Measurements from ENCODE around the gene IRF5. TPM values are rescaled to one million over a fixed set of nuclear protein-coding genes. Genes with fewer than 3 reads are reported as not detected.

Gene IRF5
- total RNA-seq, 1 donor from 2014 or later, result 3.9 TPM

DNA sequence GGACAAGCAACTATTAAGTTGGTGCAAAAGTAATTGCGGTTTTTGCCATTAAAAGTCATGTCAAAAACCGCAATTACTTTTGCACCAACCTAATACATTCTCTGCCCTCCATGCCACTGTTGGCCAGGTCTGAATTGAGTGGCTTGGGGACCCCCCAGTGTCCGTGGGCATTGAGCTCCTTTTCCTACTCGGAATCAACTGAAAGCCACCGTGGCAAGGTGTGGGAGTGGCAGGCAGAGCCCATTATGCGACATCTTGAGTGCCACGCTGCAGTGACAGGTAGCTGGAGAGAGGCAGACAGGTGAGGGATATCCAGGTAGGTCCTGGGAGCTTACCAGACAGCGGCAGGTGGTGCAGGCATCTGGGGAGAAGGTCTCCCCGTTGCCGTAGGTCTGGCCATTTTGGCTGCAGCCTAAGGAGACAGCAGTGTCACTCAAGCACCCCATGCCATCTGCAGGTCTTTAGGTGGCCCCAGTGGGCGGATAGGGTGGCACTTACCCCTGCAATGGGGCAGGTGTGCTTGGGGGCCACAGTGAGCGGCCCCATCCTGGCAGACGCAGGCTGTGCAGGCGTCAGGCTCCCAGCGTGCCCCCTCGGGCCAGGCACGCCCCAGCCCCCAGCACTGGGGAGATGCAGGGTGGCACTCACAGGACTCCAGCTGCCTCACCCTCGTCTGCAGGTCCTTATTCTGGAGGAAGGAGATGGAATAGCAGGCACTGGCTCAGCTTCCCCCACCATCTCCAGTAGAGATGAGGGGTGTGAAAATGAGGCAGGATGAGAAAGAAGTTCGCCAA is 30.8 kb upstream of the IRF5 start:
- Mint-ChIP-seq H3K4me3 (ENCODE audit: unreplicated experiment) (no peak overlapping the region), H3K27ac (ENCODE audit: unreplicated experiment) (no peak overlapping the region)
- DNase-seq (ENCODE audit: low spot score), result no peak

DNA sequence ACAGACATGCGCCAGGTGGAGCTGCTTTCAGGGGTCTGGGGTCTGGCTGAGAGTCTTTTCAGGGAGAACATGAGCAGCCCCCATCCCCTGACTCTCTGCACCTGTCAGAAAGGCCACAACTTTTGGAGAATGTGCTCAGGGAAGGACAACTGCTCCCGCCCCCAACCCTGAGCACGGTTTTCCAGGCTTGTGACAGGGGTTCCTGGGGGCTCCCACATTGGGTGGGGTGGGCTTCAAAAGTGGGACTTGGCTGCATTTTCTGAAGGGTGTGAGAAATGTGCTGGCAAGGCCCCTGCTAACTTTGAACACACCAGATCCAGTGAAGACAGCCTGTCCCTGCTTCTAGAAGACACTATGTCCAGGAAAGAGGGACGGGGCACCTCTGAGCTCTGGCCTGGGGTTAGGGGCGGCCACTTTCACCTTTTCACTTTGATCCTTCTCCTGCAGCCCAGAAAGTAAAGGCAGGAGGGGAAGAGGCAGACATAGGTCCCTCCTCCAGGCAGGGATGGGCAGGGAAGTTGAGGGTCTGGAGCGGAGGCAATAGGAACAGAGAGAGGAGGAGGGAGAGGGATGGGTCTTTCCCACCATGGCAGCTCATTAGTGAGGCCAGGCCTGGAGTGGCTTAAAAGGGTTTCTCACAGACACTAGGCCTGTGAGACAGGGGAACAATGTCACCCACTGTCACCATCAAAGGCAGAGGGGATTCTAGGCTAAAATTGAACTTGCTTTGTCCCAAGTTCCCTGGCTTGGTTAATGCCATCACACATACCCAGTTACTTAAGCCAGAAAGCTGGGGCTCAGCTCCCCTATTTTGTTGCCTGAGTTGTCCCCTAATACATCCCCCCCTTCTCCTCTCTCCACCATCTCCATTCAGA is 28.7 kb upstream of the IRF5 start:
- Mint-ChIP-seq H3K27me3 (ENCODE audit: unreplicated experiment) (peaks cover 12% of the 10 kb centered on the region), H3K4me3 (ENCODE audit: unreplicated experiment) (peak overlapping the region; percentile 81), H3K36me3 (ENCODE audit: low read depth, unreplicated experiment) (peaks cover 3% of the 10 kb centered on the region), H3K27ac (ENCODE audit: unreplicated experiment) (no peak overlapping the region), H3K4me1 (ENCODE audit: unreplicated experiment) (peaks cover 16% of the 10 kb centered on the region), H3K9me3 (ENCODE audit: unreplicated experiment) (no peaks in the 10 kb centered on the region)
- no peak for DNase-seq (ENCODE audit: low spot score)
- TF ChIP-seq, protein P1, sequence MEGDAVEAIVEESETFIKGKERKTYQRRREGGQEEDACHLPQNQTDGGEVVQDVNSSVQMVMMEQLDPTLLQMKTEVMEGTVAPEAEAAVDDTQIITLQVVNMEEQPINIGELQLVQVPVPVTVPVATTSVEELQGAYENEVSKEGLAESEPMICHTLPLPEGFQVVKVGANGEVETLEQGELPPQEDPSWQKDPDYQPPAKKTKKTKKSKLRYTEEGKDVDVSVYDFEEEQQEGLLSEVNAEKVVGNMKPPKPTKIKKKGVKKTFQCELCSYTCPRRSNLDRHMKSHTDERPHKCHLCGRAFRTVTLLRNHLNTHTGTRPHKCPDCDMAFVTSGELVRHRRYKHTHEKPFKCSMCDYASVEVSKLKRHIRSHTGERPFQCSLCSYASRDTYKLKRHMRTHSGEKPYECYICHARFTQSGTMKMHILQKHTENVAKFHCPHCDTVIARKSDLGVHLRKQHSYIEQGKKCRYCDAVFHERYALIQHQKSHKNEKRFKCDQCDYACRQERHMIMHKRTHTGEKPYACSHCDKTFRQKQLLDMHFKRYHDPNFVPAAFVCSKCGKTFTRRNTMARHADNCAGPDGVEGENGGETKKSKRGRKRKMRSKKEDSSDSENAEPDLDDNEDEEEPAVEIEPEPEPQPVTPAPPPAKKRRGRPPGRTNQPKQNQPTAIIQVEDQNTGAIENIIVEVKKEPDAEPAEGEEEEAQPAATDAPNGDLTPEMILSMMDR (IDR thresholded peaks at IDR 0.05; ENCODE audit: unreplicated experiment), result no peak

More for the DNA sequence above, 30.8 kb upstream of the IRF5 start:
- TF ChIP-seq, protein P1 (IDR thresholded peaks at IDR 0.05; ENCODE audit: unreplicated experiment), result no peak
- H3K9me3 Mint-ChIP-seq (ENCODE audit: unreplicated experiment), result no peaks in the 10 kb centered on the region
- H3K36me3 Mint-ChIP-seq (ENCODE audit: low read depth, unreplicated experiment), result peaks cover 3% of the 10 kb centered on the region
- H3K27me3 Mint-ChIP-seq (ENCODE audit: unreplicated experiment), result peaks cover 10% of the 10 kb centered on the region
- H3K4me1 Mint-ChIP-seq (ENCODE audit: unreplicated experiment), result peaks cover 14% of the 10 kb centered on the region

DNA sequence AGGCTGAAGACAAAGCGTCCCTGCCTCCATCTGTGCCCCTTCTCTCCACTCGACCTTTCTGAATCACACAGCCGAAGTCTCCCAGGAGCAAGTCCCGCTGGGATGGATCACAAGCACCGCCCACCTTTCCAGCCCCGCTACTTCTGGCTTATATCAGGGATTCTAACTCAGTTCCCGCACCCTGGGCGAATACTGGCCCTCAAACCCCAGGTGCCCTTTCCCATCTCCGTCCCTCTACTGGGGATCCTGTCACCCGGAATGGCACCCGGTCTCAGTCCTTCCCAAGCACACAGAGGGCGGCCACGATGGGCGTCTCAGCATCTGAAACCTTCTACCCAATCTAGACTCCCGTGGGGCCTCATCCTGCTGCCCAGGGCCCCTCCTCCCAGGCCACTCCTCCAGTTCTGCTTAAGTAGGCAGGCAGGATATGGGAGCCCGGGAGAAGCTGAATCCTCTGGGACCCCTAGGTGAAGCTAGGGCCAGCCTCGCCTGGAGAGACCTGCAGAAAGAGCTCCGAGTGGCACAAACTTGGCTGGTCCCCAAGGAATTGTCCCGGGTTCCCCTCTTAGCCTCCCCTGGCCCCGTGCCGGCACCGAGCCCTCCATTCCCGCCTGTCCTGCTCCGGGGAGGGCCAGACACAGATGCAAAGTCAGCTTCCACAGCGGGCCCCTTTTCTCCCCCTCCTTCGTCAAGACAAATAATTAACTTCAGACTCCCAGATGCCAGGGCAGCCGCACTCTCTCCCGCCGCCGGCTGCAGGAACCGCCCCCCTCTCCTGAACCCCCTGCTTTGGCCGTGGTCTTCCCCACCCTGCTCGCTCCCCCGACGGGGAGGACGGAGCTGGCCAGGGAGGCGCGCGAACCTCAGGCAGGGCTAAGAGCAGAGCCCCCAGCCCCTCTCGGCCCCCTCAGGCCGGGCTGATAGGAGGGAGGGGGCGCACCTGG is 27.8 kb upstream of the IRF5 start:
- peak; percentile 39 for DNase-seq (ENCODE audit: low spot score)
- peaks cover 15% of the 10 kb centered on the region for H3K27me3 Mint-ChIP-seq (ENCODE audit: unreplicated experiment)

DNA sequence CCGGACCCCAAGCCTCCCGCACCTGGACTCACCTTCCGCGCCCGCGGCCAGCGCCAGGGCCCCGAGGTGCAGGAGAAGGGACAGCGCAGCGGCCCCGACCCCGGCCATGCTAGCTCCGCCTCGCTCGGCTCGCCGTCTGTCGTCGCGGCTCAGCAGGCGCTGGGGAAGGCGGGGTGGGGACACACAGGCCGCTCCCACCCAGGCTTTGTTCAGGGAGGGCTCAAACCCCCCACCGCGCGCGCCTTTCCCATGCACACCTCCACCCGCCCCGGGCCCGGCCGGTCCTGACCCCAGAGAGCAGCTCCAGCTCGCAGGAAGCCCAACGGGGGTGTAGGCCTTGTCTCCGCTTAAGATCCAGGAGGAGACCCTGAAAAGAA is 27.2 kb upstream of the IRF5 start, which contains the start of gene KCP:
Gene KCP (minus strand): TSS at position 141 of the 377 bp plus-strand sequence. CDS start 33 bp downstream, at position 108.
- peaks cover 20% of the 10 kb centered on the region for H3K4me1 Mint-ChIP-seq (ENCODE audit: unreplicated experiment)
- no peak for DNase-seq (ENCODE audit: low spot score)
- H3K9me3 Mint-ChIP-seq (ENCODE audit: unreplicated experiment), result no peaks in the 10 kb centered on the region
- peaks cover 3% of the 10 kb centered on the region for H3K36me3 Mint-ChIP-seq (ENCODE audit: low read depth, unreplicated experiment)
- H3K27ac Mint-ChIP-seq (ENCODE audit: unreplicated experiment), result no peak within 1 kb of the TSS
- TF ChIP-seq, protein P1 (IDR thresholded peaks at IDR 0.05; ENCODE audit: unreplicated experiment), result no peak
- H3K27me3 Mint-ChIP-seq (ENCODE audit: unreplicated experiment), result peaks cover 15% of the 10 kb centered on the region
- peak within 1 kb of the TSS; percentile 81 for H3K4me3 Mint-ChIP-seq (ENCODE audit: unreplicated experiment)

More for the DNA sequence above, 27.8 kb upstream of the IRF5 start:
- H3K36me3 Mint-ChIP-seq (ENCODE audit: low read depth, unreplicated experiment), result peaks cover 3% of the 10 kb centered on the region
- TF ChIP-seq, protein P1 (IDR thresholded peaks at IDR 0.05; ENCODE audit: unreplicated experiment), result no peak
- peak overlapping the region; percentile 81 for H3K4me3 Mint-ChIP-seq (ENCODE audit: unreplicated experiment)
- H3K9me3 Mint-ChIP-seq (ENCODE audit: unreplicated experiment), result no peaks in the 10 kb centered on the region
- H3K27ac Mint-ChIP-seq (ENCODE audit: unreplicated experiment), result no peak overlapping the region
- H3K4me1 Mint-ChIP-seq (ENCODE audit: unreplicated experiment), result peaks cover 18% of the 10 kb centered on the region

Data from endothelial cell (in vitro differentiated cells).